Measurements from ENCODE around the gene LIN7A.

The LIN7A gene

DNA sequence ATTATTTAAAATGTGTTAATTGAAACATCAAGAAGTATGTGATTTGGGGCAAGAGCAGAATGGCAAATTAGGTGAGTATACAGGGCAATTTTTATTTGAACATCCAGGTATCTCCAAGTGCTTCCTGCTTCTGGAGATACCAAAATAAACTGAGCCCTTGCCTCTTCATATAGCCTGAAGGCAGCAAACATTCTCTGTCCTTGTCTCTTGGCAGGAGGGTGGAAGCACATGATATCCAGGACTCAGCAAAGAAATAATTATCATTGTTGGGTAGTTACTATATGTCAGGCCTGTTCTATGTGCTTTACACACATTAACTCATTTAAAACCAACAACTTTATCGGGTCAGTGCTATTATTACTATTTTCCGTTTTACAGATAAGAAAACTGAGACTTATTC is 12.5 kb downstream of the LIN7A start:
- Histone ChIP-seq H3K9ac (no peak overlapping the region), H3K36me3 (ENCODE audit: insufficient read depth) (no peaks in the 10 kb centered on the region), H2AFZ (ENCODE audit: low read depth) (no peak overlapping the region), H4K20me1 (ENCODE audit: insufficient read depth) (no peaks in the 10 kb centered on the region), H3K27ac (no peak overlapping the region), H3K4me2 (no peak overlapping the region), H3K4me1 (ENCODE audit: low read depth, poor library complexity, severe bottlenecking) (no peaks in the 10 kb centered on the region), H3K4me3 (IDR thresholded peaks at IDR 0.05; ENCODE audit: insufficient read depth, low read depth, low read length) (no peak overlapping the region), H3K27me3 (ENCODE audit: insufficient read depth, low read depth) (no peaks in the 10 kb centered on the region), H3K79me2 (ENCODE audit: insufficient read depth, low read depth) (no peaks in the 10 kb centered on the region)
- no peak for TF ChIP-seq CTCF (conservative IDR thresholded peaks at IDR 0.05; ENCODE audit: low read depth, low read length)

- H3K27ac ChIP-seq, result no peak overlapping the region
- no peak overlapping the region for H3K4me2 ChIP-seq
- H3K4me1 ChIP-seq (ENCODE audit: low read depth, poor library complexity, severe bottlenecking), result no peaks in the 10 kb centered on the region
- no peaks in the 10 kb centered on the region for H4K20me1 ChIP-seq (ENCODE audit: insufficient read depth)
- no peaks in the 10 kb centered on the region for H3K36me3 ChIP-seq (ENCODE audit: insufficient read depth)
- H3K27me3 ChIP-seq (ENCODE audit: insufficient read depth, low read depth), result no peaks in the 10 kb centered on the region
- no peak overlapping the region for H2AFZ ChIP-seq (ENCODE audit: low read depth)
- no peak overlapping the region for H3K9ac ChIP-seq
- H3K4me3 ChIP-seq (IDR thresholded peaks at IDR 0.05; ENCODE audit: insufficient read depth, low read depth, low read length), result no peak overlapping the region
- H3K79me2 ChIP-seq (ENCODE audit: insufficient read depth, low read depth), result no peaks in the 10 kb centered on the region
- TF ChIP-seq CTCF (conservative IDR thresholded peaks at IDR 0.05; ENCODE audit: low read depth, low read length), result no peak
Measured at GRCh38 chr12:80924437-80924836, 13.3 kb downstream of the LIN7A start.

DNA sequence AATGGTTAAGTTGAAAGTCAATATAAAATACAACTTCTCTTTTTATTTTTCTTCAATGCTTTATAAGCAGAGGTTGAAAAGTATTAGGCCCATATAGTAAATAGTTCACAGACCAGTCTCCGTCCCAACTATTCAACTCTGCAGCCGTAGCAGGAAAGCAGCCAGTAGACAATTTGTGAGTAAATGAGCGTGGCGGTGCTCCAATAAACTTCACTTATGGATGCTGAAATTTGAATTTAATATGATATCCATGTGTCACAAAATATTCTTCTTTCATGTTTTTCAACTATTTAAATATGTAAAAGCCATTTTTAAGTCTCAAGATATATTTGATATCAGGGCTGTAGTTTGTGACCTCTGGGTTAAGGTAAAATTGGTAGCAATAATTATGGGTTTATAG is 17.7 kb downstream of the LIN7A start:
- Histone ChIP-seq H3K9ac (no peak overlapping the region), H3K27ac (no peak overlapping the region), H3K36me3 (ENCODE audit: insufficient read depth) (no peaks in the 10 kb centered on the region), H3K27me3 (ENCODE audit: insufficient read depth, low read depth) (no peaks in the 10 kb centered on the region), H3K79me2 (ENCODE audit: insufficient read depth, low read depth) (no peaks in the 10 kb centered on the region), H4K20me1 (ENCODE audit: insufficient read depth) (no peaks in the 10 kb centered on the region), H3K4me2 (no peak overlapping the region), H3K4me1 (ENCODE audit: low read depth, poor library complexity, severe bottlenecking) (no peaks in the 10 kb centered on the region), H3K4me3 (IDR thresholded peaks at IDR 0.05; ENCODE audit: insufficient read depth, low read depth, low read length) (no peak overlapping the region), H2AFZ (ENCODE audit: low read depth) (no peak overlapping the region)
- TF ChIP-seq CTCF (conservative IDR thresholded peaks at IDR 0.05; ENCODE audit: low read depth, low read length), result no peak

DNA sequence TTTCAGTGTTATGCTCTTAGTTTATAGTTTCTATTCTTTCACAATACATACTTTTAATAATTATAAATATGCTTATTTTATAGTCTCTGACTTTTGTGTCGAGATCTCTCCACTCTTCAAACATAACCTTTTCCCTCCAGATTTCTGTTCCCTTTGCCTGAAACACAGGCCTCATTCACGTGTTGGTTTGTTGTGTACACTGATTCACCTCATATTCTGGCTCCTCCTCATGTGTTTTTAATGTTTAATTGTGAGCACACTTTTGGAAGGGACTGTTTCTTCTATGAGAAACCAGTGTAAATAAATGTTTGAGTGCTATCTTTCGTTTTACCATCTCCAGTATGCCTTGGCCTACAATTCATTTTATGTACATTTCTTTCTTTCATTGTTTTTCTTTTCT is 20.1 kb downstream of the LIN7A start:
- H3K36me3 ChIP-seq (ENCODE audit: insufficient read depth), result no peaks in the 10 kb centered on the region
- H3K4me2 ChIP-seq, result no peak overlapping the region
- no peak overlapping the region for H2AFZ ChIP-seq (ENCODE audit: low read depth)
- no peak for TF ChIP-seq CTCF (conservative IDR thresholded peaks at IDR 0.05; ENCODE audit: low read depth, low read length)
- no peaks in the 10 kb centered on the region for H3K4me1 ChIP-seq (ENCODE audit: low read depth, poor library complexity, severe bottlenecking)
- no peaks in the 10 kb centered on the region for H3K27me3 ChIP-seq (ENCODE audit: insufficient read depth, low read depth)
- H3K27ac ChIP-seq, result no peak overlapping the region
- H3K4me3 ChIP-seq (IDR thresholded peaks at IDR 0.05; ENCODE audit: insufficient read depth, low read depth, low read length), result no peak overlapping the region
- no peak overlapping the region for H3K9ac ChIP-seq
- no peaks in the 10 kb centered on the region for H4K20me1 ChIP-seq (ENCODE audit: insufficient read depth)
- no peaks in the 10 kb centered on the region for H3K79me2 ChIP-seq (ENCODE audit: insufficient read depth, low read depth)
